ENCODE results near the gene MLST8. TPM values are rescaled to one million over a fixed set of nuclear protein-coding genes. Genes with fewer than 3 reads are reported as not detected.
"Not testable (repeated sequence)": the region's sequence is repeated elsewhere in the genome, so short reads cannot be mapped to it uniquely, and the experiment has no call there.

The MLST8 gene
- total RNA-seq, 2 donors from 2014 or later, result 16.6 to 21.4 TPM

- DNase-seq (ENCODE audit: low spot score), result no peak
- intact Hi-C loops (cut with DNase I), result loop anchor here in 1 of 2 donors (2.0 kb wide), 1 partner anchor 419 kb away; no protein-coding TSS in a partner anchor
Measured at GRCh38 chr16:2235695-2236336, 30.6 kb downstream of the MLST8 start.

- no peak for DNase-seq (ENCODE audit: low spot score)
- intact Hi-C loops (cut with DNase I), result loop anchor here in 1 of 2 donors (2.0 kb wide), 1 partner anchor 420 kb away; no protein-coding TSS in a partner anchor
Measured at GRCh38 chr16:2236337-2237101, 31.3 kb downstream of the MLST8 start, which contains the start of gene DNASE1L2. Gene DNASE1L2, plus strand, starts transcription at chr16:2236444. Its CDS starts 373 bp downstream, at chr16:2236817.

GRCh38 chr16:2237102-2237482, 31.8 kb downstream of the MLST8 start:
- intact Hi-C loops (cut with DNase I), result loop anchor here in 1 of 2 donors (2.0 kb wide), 1 partner anchor 420 kb away; no protein-coding TSS in a partner anchor
- DNase-seq (ENCODE audit: low spot score), result no peak

- intact Hi-C loops (cut with DNase I), result loop anchor here in 1 of 2 donors (2.0 kb wide), 1 partner anchor 421 kb away; no protein-coding TSS in a partner anchor
- no peak for DNase-seq (ENCODE audit: low spot score)
Measured at GRCh38 chr16:2237493-2238149, 32.4 kb downstream of the MLST8 start.

GRCh38 chr16:2238150-2238837, 33.0 kb downstream of the MLST8 start:
- intact Hi-C loops (cut with DNase I), result no loop called here
- no peak for DNase-seq (ENCODE audit: low spot score)

- intact Hi-C loops (cut with DNase I), result no loop called here
- no peak for DNase-seq (ENCODE audit: low spot score)
Measured at GRCh38 chr16:2238838-2239675, 33.8 kb downstream of the MLST8 start.

- DNase-seq (ENCODE audit: low spot score); intact Hi-C loops (cut with DNase I): not testable (repeated sequence)
Measured at GRCh38 chr16:2240331-2240730, 35.1 kb downstream of the MLST8 start.

GRCh38 chr16:2242598-2242997, 37.3 kb downstream of the MLST8 start:
- DNase-seq (ENCODE audit: low spot score), result no peak
- intact Hi-C loops (cut with DNase I), result no loop called here

- intact Hi-C loops (cut with DNase I), result no loop called here
Measured at GRCh38 chr16:2243031-2243528, 37.8 kb downstream of the MLST8 start.

GRCh38 chr16:2243781-2244180, 38.5 kb downstream of the MLST8 start:
- DNase-seq (ENCODE audit: low spot score), result no peak
- intact Hi-C loops (cut with DNase I), result no loop called here

More at GRCh38 chr16:2243031-2243528, 37.8 kb downstream of the MLST8 start:
- no peak for DNase-seq (ENCODE audit: low spot score)

- DNase-seq (ENCODE audit: low spot score), result no peak
- intact Hi-C loops (cut with DNase I), result no loop called here
Measured at GRCh38 chr16:2244301-2244700, 39.0 kb downstream of the MLST8 start.

- intact Hi-C loops (cut with DNase I), result no loop called here
- no peak for DNase-seq (ENCODE audit: low spot score)
Measured at GRCh38 chr16:2244926-2245795, 39.9 kb downstream of the MLST8 start.

- DNase-seq (ENCODE audit: low spot score), result no peak
- intact Hi-C loops (cut with DNase I), result no loop called here
Measured at GRCh38 chr16:2246301-2246885, 41.1 kb downstream of the MLST8 start.

- intact Hi-C loops (cut with DNase I), result no loop called here
- no peak for DNase-seq (ENCODE audit: low spot score)
Measured at GRCh38 chr16:2250652-2251295, 45.5 kb downstream of the MLST8 start.

GRCh38 chr16:2251296-2252111, 46.2 kb downstream of the MLST8 start, which contains the start of gene ECI1:
Gene ECI1, minus strand, starts transcription at chr16:2251587. Its CDS starts 21 bp downstream, at chr16:2251566.
- DNase-seq (ENCODE audit: low spot score), result peak; percentile 99
- intact Hi-C loops (cut with DNase I), result no loop called here

GRCh38 chr16:2252806-2253148, 47.5 kb downstream of the MLST8 start:
- DNase-seq (ENCODE audit: low spot score), result no peak
- intact Hi-C loops (cut with DNase I), result no loop called here
